HCT116 (cell line): ENCODE measurements around the gene MCAM. TPM values are rescaled to one million over a fixed set of nuclear protein-coding genes. Genes with fewer than 3 reads are reported as not detected.

Experiments used
- ATAC-seq: fragments of 200-7000 bp; cut with Tn5 transposase; 2 replicates; pipeline ENCODE4 v1.9.1; 2020; ENCODE audit warnings: mild to moderate bottlenecking, moderate library complexity
- BruUV-seq: library from RNA; stranded (reverse); fragments of 400-500 nt; replicated peaks from 2 replicates; lab custom pipeline; 2021; lab: Mats Ljungman, UMichigan
- CTCF ChIA-PET: fragments of 300-600 bp; sonication (Branson Sonifier 250); formaldehyde crosslinking; loops from one replicate; lab custom pipeline; 2021; ENCODE audit warnings: antibody characterized with exemption; lab: Charles Lee
- POLR2A ChIA-PET: fragments of 300-600, 350-600 bp; sonication (Branson Sonifier 250); formaldehyde crosslinking; loops from one replicate; lab custom pipeline; 2021; ENCODE audit warnings: antibody characterized with exemption; lab: Charles Lee
- RAD21 ChIA-PET, 2 experiments: fragments of 300-600 bp; sonication (Branson Sonifier 250); formaldehyde crosslinking; loops; one replicate each; lab custom pipeline; 2023; ENCODE audit warnings: low total read pairs in 2 of 2; ENCODE audit not compliant: uncharacterized antibody in 2 of 2, unreplicated experiment in 2 of 2, low non-redundant PET in 1 of 2; lab: Charles Lee
- DNase-seq: peaks from one replicate; pipeline ENCODE4 v3.0.0-alpha.2; 2010; ENCODE audit warnings: low read depth, low spot score
- H2AFZ ChIP-seq: fragments of 200-600 bp; shearing (Covaris generic), sonication (generic); 2 replicates; pipeline ENCODE4 v1.6.1; 2017; ENCODE audit warnings: low read depth, mixed run types, mixed read lengths, antibody characterized with exemption, low read length; ENCODE audit not compliant: poor library complexity, severe bottlenecking
- H3K27ac ChIP-seq: 2 replicates; pipeline ENCODE4 v1.5.1; 2012; ENCODE audit warnings: low read depth, low read length
- H3K27me3 ChIP-seq: fragments of 200-600 bp; sonication (generic); 2 replicates; pipeline ENCODE4 v1.6.1; 2016; ENCODE audit warnings: mixed run types, low read length, mixed read lengths; ENCODE audit not compliant: insufficient read depth
- H3K36me3 ChIP-seq, 2 experiments: fragments of 200-500 bp in 1 of 2; fragments of 200-600 bp in 1 of 2; sonication (Bioruptor generic) in 1 of 2; sonication (generic) in 1 of 2; 2 replicates each; pipeline versions ENCODE4 v1.5.1 to v1.6.1; 2014 to 2016; ENCODE audit warnings: low read length in 2 of 2, inconsistent platforms in 1 of 2, mixed read lengths in 1 of 2, mixed run types in 1 of 2; ENCODE audit not compliant: insufficient read depth in 2 of 2, control insufficient read depth in 1 of 2
- H3K4me1 ChIP-seq, 2 experiments: fragments of 200-600 bp in 1 of 2; sonication (generic) in 1 of 2; 2 replicates each; pipeline versions ENCODE4 v1.5.1 to v1.6.1; 2012 to 2017; ENCODE audit warnings: low read length in 2 of 2, inconsistent platforms in 1 of 2, mild to moderate bottlenecking in 1 of 2, mixed read lengths in 1 of 2, mixed run types in 1 of 2, moderate library complexity in 1 of 2; ENCODE audit not compliant: insufficient read depth in 2 of 2, control insufficient read depth in 1 of 2
- H3K4me2 ChIP-seq: fragments of 200-600 bp; sonication (generic); 2 replicates; pipeline ENCODE4 v1.6.1; 2017; ENCODE audit warnings: mixed run types, low read length, mixed read lengths
- H3K4me3 ChIP-seq, 2 experiments: fragments of 200-600 bp in 1 of 2; sonication (generic) in 1 of 2; replicated peaks in 1 of 2; 2 replicates each; pipeline ENCODE4 v1.5.1; 2011 to 2016; ENCODE audit warnings: low read length in 2 of 2, control low read depth in 1 of 2, low read depth in 1 of 2, mild to moderate bottlenecking in 1 of 2, mixed read lengths in 1 of 2, mixed run types in 1 of 2
- H3K79me2 ChIP-seq: fragments of 200-600 bp; sonication (generic); 2 replicates; pipeline ENCODE4 v1.6.1; 2017; ENCODE audit warnings: mild to moderate bottlenecking, mixed run types, low read length, moderate library complexity, mixed read lengths; ENCODE audit not compliant: insufficient read depth
- H3K9ac ChIP-seq: fragments of 200-600 bp; sonication (generic); 2 replicates; pipeline ENCODE4 v1.6.1; 2016; ENCODE audit warnings: low read length, mixed read lengths
- H3K9me2 ChIP-seq: fragments of 200-600 bp; sonication (generic), shearing (Covaris generic); 2 replicates; pipeline ENCODE4 v1.6.1; 2017; ENCODE audit warnings: mixed run types, mild to moderate bottlenecking, moderate library complexity; ENCODE audit not compliant: insufficient read depth
- H3K9me3 ChIP-seq, 2 experiments: fragments of 200-500 bp in 1 of 2; fragments of 200-600 bp in 1 of 2; sonication (Bioruptor generic) in 1 of 2; sonication (generic) in 1 of 2; 2 replicates each; pipeline ENCODE4 v1.6.1; 2014 to 2017; ENCODE audit warnings: low read length in 2 of 2, mixed read lengths in 2 of 2, inconsistent platforms in 1 of 2, low read depth in 1 of 2, mild to moderate bottlenecking in 1 of 2, mixed run types in 1 of 2, moderate library complexity in 1 of 2; ENCODE audit not compliant: control insufficient read depth in 1 of 2, insufficient read depth in 1 of 2
- H4K20me1 ChIP-seq: fragments of 200-600 bp; sonication (generic), shearing (Covaris generic); 2 replicates; pipeline ENCODE4 v1.6.1; 2017; ENCODE audit warnings: mixed run types, mild to moderate bottlenecking, moderate library complexity; ENCODE audit not compliant: insufficient read depth
- ATF3 ChIP-seq: IDR thresholded peaks from 2 replicates; pipeline ENCODE4 v1.6.1; 2012
- CBX3 ChIP-seq: IDR thresholded peaks from 2 replicates; pipeline ENCODE4 v1.6.1; 2012; ENCODE audit warnings: low read depth
- CEBPB ChIP-seq: IDR thresholded peaks from 2 replicates; pipeline ENCODE4 v1.6.1; 2012; ENCODE audit warnings: low read depth
- ELF1 ChIP-seq: IDR thresholded peaks from 2 replicates; pipeline ENCODE4 v1.6.1; 2012; ENCODE audit warnings: low read depth, borderline replicate concordance
- EZH2 ChIP-seq: fragments of 200-600 bp; sonication (generic); IDR thresholded peaks from 2 replicates; pipeline ENCODE4 v1.6.1; 2017; ENCODE audit warnings: antibody characterized with exemption, mixed run types
- FOSL1 ChIP-seq: IDR thresholded peaks from 2 replicates; pipeline ENCODE4 v1.6.1; 2012; ENCODE audit warnings: low read depth
- JUND ChIP-seq: IDR thresholded peaks from 2 replicates; pipeline ENCODE4 v1.6.1; 2012
- POLR2A ChIP-seq: IDR thresholded peaks from 2 replicates; pipeline ENCODE4 v1.7.0; 2011; ENCODE audit warnings: borderline replicate concordance; ENCODE audit not compliant: insufficient read depth, insufficient read length; ENCODE audit errors: extremely low read depth
- POLR2AphosphoS5 ChIP-seq: IDR thresholded peaks from 2 replicates; pipeline ENCODE4 v1.6.1; 2011; ENCODE audit warnings: mild to moderate bottlenecking, low read depth, low read length, moderate library complexity
- RAD21 ChIP-seq: IDR thresholded peaks from 2 replicates; pipeline ENCODE4 v1.6.1; 2012; ENCODE audit warnings: low read depth, mild to moderate bottlenecking
- REST ChIP-seq: IDR thresholded peaks from 2 replicates; pipeline ENCODE4 v1.6.1; 2012; ENCODE audit warnings: low read depth
- SIN3A ChIP-seq: IDR thresholded peaks from 2 replicates; pipeline ENCODE4 v1.6.1; 2012; ENCODE audit warnings: low read depth
- SP1 ChIP-seq: IDR thresholded peaks from 2 replicates; pipeline ENCODE4 v1.6.1; 2012; ENCODE audit warnings: low read depth
- SRF ChIP-seq: IDR thresholded peaks from 2 replicates; pipeline ENCODE4 v1.6.1; 2012; ENCODE audit warnings: low read depth
- YY1 ChIP-seq: IDR thresholded peaks from 2 replicates; pipeline ENCODE4 v1.6.1; 2011; ENCODE audit warnings: low read length, low read depth, moderate library complexity, mild to moderate bottlenecking; ENCODE audit not compliant: insufficient replicate concordance; ENCODE audit errors: extremely low read depth
- ZBTB33 ChIP-seq: IDR thresholded peaks from 2 replicates; pipeline ENCODE4 v1.6.1; 2011; ENCODE audit warnings: mild to moderate bottlenecking, low read length, moderate library complexity; ENCODE audit not compliant: insufficient replicate concordance; ENCODE audit errors: extremely low read depth
- ZFX ChIP-seq: fragments of 450-650 bp; IDR thresholded peaks from 2 replicates; pipeline ENCODE4 v1.6.1; 2017
- ZNF274 ChIP-seq: fragments of 200-500 bp; sonication (Bioruptor generic); IDR thresholded peaks from 2 replicates; pipeline ENCODE4 v1.6.1; 2014; ENCODE audit warnings: mild to moderate bottlenecking, low read depth, low read length, inconsistent platforms
- intact Hi-C: fragments of 100-400 bp; cut with micrococcal nuclease; formaldehyde crosslinking; loops from 2 replicates; pipeline ENCODE4 v1.10.0; 2022
- total RNA-seq: library from RNA; stranded (reverse); gene quantifications from one replicate; pipeline ENCODE4 v1.2.1, GENCODE V29; 2021; ENCODE audit not compliant: unreplicated experiment
- TF ChIP-seq, protein P1 (sequence below): IDR thresholded peaks from 2 replicates; pipeline ENCODE4 v1.6.1; 2012

MCAM gene
- total RNA-seq, 1 experiment from 2014 or later, result 17.4 TPM

- H3K4me1 ChIP-seq, result peaks cover 16 to 39% of the 10 kb centered on the region in 2 experiments
- no peaks in the 10 kb centered on the region for H3K9me2 ChIP-seq
- H2AFZ ChIP-seq, result peak overlapping the region; percentile 82
- H3K27me3 ChIP-seq, result no peaks in the 10 kb centered on the region
- ChIA-PET POLR2A (interaction anchor here (1.3 kb wide), 1 partner anchor 11 kb away, joined by 3 read pairs; no protein-coding TSS in a partner anchor), CTCF (interaction anchor here (1.0 to 2.1 kb wide), 2 partner anchors 22 to 24 kb away, joined by 3 to 12 read pairs; no protein-coding TSS in a partner anchor), RAD21 (no interaction called here)
- no peaks in the 10 kb centered on the region for H4K20me1 ChIP-seq
- intact Hi-C loops, result no loop called here
- no peaks in the 10 kb centered on the region for H3K9me3 ChIP-seq
- H3K27ac ChIP-seq, result peak overlapping the region; percentile 66
- no peaks in the 10 kb centered on the region; the same call in 1 of the 2 replicates for H3K79me2 ChIP-seq
- ATAC-seq (peak; percentile 30), DNase-seq (no peak)
- peak overlapping the region; percentile 63 to 75 for H3K4me3 ChIP-seq
- peak overlapping the region; percentile 71 for H3K9ac ChIP-seq
- peak overlapping the region; percentile 99 for H3K4me2 ChIP-seq
- no TSS peak for BruUV-seq
- TF ChIP-seq SIN3A (no peak), SRF (no peak), YY1 (no peak), POLR2A (no peak), ZNF274 (no peak), ELF1 (no peak), REST (no peak), RAD21 (no peak), JUND (no peak), FOSL1 (no peak), ZBTB33 (no peak), CBX3 (no peak), EZH2 (no peak), POLR2AphosphoS5 (no peak), SP1 (no peak), ZFX (no peak), ATF3 (no peak), CEBPB (no peak)
- TF ChIP-seq, protein P1, sequence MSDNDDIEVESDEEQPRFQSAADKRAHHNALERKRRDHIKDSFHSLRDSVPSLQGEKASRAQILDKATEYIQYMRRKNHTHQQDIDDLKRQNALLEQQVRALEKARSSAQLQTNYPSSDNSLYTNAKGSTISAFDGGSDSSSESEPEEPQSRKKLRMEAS, result no peak
- H3K36me3 ChIP-seq, result peaks cover 0 to 8% of the 10 kb centered on the region in 2 experiments; a peak in 3 of 4 replicates
These were observed 758 bp downstream of the MCAM start for GRCh38 chr11:119316016-119316728.
